Stimulated activated CD8-positive, alpha-beta memory T cell treated with anti-CD3 and anti-CD28 coated beads, Interleukin-2, amount 100 ng/mL, for 1 hour (primary cell): ENCODE results near the gene CHST15.
"Not testable (repeated sequence)": the region's sequence is repeated elsewhere in the genome, so short reads cannot be mapped to it uniquely, and the experiment has no call there.

Experiments
- DNase-seq, 2 donors: peaks; one replicate each; pipeline ENCODE4 v3.0.0-alpha.2; 2020; ENCODE audit warnings: low read depth in 2 of 2

CHST15 gene

DNA sequence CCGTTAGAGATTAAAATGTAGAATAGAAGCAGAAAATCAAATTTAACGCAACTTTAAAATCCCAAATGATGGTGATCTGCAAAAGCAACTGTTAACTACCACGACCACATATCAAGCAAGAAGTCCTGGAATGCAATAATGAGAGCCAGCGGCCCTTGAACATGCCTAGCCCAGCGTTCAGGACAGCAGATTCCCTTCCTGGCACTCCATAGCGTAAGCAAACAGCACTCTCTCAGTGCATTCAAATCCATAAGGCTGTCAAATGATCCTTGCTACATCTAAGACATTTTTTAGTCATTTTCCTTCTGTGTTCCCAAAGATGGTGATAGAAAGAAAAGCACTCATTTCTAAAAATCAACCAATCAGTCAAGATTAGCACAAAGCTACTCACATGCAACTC is 48.1 kb downstream of the CHST15 start:
- no peak for DNase-seq

GRCh38 chr10:124044143-124044862 is 49.1 kb downstream of the CHST15 start:
- DNase-seq, result no peak

GRCh38 chr10:124043310-124044142 is 49.9 kb downstream of the CHST15 start:
- no peak for DNase-seq

- DNase-seq, result no peak
Observed at GRCh38 chr10:124042656-124043309, 50.6 kb downstream of the CHST15 start.

- no peak for DNase-seq
Observed at GRCh38 chr10:124041675-124042445, 51.5 kb downstream of the CHST15 start.

- no peak for DNase-seq
Observed at GRCh38 chr10:124040451-124041188, 52.8 kb downstream of the CHST15 start.

- no peak for DNase-seq
Observed at GRCh38 chr10:124039483-124040013, 53.9 kb downstream of the CHST15 start.

- DNase-seq, result no peak
Observed at GRCh38 chr10:124037784-124038183, 55.6 kb downstream of the CHST15 start.

GRCh38 chr10:124037286-124037685 is 56.1 kb downstream of the CHST15 start:
- no peak for DNase-seq

- no peak for DNase-seq
Observed at GRCh38 chr10:124036746-124037145, 56.7 kb downstream of the CHST15 start.

- DNase-seq, result no peak
Observed at GRCh38 chr10:124035928-124036558, 57.4 kb downstream of the CHST15 start.

DNA sequence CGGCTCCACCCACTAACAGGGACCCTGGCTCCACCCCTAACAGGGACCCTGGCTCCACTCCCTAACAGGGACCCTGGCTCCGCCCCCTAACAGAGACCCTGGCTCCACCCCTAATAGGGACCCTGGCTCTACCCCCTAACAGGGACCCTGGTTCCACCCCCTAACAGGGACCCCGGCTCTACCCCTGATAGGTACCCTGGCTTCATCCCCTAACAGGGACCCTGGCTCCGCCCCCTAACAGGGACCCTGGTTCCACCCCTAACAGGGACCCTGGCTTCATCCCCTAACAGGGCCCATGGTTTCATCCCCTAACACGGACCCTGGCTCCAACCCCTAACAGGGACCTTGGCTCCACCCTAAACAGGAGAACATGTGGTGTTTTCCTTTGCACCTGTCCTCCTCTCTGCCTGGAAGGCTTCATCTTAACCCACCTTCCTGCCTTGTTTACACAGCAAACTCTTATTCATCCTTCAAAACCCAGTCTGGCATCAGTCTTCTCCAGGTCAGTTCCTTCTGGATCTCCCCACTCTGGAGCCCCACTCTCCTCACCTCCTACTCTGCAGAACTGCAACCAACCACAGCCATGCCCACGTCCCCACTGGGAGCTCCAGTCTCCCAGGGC is 58.0 kb downstream of the CHST15 start:
- no peak for DNase-seq

GRCh38 chr10:124034576-124035305 is 58.7 kb downstream of the CHST15 start:
- not testable (repeated sequence) for DNase-seq

DNA sequence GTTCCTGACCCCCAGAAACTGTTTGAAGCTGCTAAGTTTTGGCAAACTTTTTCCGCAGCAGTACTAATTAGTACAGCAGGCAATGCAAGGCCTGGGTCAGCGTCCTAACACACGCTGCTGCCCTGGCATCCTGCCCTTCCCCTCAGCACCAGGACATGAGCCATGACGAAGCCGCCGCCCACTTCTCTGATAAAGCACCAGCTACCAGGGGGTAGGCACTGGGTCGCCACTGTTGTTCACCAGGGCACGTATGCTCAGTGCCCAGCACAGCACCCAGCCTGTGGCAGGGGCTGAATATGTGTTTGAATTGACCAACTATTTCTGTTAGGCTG is 59.5 kb downstream of the CHST15 start:
- no peak for DNase-seq

DNA sequence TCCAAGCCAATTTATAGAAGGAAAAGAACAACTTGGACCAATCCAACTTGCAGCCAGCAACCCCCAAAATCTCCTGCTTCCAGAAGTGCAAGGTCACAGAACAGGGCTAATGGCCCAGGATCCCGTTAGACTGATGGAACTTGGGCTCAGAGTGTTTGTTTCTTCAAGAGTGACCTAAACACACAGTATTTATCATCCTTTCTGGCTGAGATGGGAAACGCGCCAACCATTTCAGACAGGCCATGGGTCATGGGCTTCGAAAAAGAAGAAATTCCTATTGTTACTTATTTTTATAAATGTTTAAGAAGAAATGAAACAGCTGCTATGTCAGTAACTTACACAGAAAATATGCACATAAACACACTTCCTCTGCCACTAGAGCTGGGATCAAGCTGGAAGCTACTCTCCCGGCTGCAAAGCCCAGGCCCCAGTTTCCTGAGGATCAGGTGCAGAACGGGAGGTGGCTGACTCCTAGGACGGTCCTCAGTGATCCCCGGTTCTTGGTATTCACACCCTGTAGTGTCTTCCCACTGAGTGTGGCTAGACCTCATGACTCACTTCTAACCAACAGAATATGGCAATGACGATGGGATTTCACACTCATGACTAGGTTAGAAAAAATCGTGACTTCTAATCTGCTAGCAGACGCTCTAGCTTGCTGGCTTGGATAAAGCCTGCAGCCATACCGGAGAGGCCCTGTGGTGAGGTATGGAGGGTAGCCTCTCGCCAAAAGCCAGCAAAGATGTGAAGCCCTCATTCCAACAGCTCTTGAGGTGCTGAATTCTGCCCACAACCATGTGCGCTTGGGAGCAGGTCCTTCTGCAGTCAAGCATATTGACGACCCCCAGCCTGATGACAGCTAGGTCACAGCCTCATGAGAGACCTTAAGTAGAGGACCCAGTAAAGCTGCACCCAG is 60.2 kb downstream of the CHST15 start:
- DNase-seq, result no peak

- DNase-seq, result no peak
Observed at GRCh38 chr10:124032087-124032935, 61.1 kb downstream of the CHST15 start.

DNA sequence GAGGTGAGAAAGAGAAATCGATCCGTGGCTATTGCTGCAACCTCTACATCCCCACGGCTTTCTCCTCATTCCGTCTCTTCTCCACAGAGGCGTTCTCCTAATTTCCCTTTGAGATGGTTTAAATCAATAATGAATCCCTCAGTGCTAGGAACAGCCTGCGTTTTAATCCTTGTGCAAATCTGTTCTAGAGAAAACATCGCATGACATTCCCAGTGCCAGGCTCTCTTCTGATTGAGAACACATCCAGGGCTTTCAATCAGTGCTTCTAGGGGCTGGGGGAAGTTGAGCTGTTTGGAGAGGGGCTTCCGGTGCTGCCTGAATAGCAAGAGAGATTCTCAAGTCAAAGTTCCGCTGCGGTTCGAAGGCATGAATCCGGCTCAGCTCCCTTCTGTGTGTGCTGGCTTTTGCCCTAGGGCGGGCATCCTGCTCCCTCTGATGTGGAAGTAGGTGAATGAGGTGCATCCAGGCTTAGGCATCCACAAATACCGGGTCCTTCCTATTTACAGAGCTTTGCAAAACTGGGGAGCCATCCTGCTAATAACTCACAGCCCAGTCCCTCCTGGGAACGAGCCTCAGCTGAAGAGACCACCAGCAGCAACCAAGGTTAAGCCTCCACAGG is 62.8 kb downstream of the CHST15 start:
- no peak for DNase-seq
